ENCODE results near the gene GGCT.
A peak's percentile ranks its signal among the peaks of the same experiment; 100 is the strongest.

The GGCT gene

DNA sequence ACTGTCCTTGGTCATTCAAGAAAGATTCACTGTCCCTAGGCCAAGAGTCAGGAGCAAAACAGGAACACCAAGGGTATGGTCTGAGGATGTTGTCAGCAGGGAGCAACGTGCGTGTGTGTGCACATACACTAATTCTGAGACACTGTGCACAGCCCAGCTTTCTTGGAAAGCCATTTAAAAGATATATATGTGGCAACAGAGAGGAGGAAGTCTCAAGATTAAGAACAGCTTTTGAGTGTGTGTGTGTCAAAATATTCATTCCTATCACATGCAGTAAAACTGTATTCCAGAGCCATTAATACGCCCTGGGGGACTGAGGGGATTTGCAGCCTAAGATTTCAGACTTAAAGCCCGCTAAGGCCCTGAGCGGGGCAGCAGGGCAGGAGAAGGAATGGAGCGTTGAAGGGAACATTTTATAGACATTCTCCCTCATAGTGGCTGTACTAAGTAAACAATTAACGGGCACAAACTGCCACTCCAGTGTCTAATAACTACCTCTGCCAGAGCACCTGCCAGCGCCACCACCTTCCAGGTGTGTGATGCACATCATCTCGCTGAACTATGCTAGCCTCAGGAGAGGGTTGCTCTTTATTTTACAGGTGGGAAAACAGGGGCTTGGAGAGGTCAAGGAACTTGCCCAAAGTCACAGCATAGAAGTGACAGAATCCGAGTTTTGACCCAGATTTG is 28.0 kb downstream of the GGCT start:
- peak; percentile 55 to 73 (median 59) for DNase-seq

DNA sequence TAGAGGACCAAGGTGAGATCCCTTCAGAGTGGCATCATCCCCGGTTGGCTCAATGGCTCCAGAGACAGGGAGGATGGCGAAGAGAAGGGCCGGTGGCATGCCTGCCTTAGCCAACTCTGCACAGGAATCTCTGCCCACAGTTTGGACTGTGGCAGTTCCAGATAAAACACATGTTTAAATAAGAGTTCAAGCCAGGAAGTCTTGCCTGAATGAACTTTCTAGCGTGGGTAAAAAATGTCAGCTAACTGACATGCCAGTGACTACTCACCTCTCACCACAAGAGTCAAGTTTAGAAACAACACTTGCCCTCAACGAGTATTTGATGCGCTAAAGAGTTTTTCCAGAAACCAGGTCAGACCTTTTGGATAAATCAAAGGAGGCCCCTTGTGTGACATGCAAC is 29.0 kb downstream of the GGCT start:
- DNase-seq, result no peak

DNA sequence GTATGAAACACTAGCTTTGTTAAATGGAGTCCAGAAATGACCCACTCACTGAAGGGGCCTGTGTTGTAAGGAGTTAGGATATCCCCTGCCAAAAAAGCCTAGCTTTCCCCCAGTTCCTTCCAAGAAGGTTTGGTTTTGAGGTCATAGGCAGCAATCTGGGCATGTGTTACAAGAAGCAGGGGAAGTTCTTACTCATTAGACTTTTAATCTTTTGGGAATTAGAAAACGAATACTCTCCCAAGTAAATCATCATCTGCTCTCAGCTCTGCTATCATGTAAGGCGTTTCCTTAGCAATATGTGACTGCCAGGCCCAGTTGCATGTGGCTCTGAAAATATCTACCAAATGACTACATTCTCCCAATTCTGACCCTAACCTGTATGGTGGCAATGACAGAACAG is 29.7 kb downstream of the GGCT start:
- DNase-seq, result peak; percentile 38 to 74 (median 54)

DNA sequence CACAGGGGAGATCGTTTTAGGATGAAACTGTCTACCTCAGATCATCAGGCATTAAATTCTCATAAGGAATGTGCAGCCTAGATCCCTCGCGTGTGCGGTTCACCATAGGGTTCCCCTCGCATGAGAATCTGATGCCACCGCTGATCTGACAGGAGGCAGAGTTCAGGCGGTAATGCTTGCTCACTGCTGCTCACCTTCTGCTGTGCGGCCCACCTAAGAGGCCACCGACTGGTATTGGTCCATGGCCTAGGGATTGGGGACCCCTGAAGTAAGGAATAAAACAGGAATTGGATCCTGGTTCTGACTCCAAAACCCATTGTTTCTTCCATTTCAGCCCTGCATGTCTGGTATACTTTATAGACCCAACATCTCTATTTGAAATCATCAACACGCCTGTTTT is 30.1 kb downstream of the GGCT start:
- DNase-seq, result no peak

DNA sequence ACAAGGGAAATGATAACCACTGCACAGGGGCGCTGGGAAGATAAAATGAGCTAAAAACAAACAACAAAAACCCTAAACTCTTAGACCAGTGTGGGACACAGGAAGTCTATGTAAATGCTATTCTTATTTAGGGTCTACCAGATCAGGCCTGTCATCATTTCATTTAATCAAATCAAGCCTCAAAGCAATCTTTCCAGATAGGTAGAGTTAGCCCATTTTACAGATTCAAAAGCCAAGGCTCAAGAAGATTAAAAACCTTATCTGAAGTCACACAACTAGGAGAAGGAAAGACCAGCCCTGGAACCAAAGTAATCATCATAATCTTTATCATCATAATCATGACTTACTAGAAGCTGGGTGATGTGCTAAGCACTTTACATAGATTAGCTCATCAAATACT is 30.7 kb downstream of the GGCT start:
- DNase-seq, result peak in 1 of 3 donors; percentile 47

DNA sequence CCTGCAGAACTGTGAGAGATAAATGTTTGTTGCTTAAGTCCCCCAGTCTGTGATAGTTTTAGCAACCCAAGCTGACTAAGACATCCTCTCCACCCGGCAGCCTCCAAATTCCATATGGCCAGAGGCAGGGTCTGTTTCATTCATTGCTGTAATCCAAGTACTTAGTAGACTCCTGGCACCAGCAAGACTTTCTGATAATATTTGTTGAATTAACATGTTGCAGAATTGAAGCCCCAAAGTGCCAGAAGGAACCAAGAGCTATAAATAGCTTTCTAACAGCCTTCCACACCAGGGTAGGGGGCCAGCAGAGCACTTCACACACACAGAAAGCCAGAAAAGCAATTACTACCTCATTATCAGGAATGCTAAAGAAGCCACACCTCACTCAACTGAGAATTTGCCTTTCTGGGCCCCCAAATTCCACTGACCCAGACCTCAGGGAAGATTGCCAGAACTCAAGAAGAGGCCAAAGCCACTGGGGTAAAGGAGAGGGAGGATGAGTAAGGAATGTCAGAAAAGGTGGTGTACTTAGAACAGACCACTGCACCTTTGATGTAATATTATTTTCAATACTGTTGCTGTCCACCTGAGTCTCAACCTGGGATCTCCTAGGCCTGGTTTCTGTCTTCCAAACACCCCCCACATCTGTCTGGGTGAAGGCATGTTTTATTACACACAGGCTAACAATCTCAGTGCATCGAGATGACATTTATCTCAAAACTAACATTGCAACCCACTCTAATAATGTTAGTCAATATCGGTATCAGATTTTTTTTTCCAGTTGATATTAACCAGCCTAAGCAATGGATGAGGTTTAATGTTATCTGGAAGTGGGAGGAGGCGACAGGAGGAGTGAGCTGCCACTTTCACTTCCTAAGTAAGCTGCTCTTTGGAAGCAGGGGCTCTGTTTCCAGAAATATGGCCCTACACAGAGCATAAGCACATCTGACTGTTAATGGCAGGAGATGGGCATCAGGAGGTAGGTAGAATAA is 31.5 kb downstream of the GGCT start:
- DNase-seq, result no peak

DNA sequence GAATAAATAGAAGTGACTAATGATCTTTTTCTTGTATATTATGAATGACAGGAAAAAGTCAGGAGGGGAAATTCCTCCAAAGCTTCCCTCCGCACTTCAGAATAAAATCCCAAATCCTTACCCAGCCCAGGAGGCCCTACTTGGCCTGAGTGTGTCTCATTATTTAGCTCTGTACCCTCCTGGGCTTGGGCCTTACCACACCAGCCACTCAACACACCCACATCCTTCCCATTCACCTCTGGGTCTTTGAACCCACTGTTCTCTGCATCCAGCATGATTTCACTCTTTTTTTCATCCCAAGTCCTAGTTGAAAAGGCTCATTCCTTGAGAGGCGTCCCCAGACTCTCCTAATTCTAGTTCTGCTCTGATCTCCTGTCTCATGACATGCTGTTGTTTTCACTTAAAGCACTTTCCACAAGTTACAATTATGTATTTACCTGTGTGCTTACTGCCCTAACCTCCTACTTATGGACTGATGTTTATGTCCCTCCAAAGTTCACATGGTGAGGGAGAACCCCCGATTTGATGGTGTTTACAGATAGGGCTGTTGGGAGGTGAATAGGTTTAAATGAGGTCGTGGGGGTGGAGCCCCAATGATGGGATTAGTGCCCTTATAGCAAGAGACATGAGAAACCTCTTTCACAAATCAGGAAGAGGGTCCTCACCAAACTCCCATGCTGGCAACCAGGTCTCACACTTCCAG is 32.4 kb downstream of the GGCT start:
- no peak for DNase-seq

DNA sequence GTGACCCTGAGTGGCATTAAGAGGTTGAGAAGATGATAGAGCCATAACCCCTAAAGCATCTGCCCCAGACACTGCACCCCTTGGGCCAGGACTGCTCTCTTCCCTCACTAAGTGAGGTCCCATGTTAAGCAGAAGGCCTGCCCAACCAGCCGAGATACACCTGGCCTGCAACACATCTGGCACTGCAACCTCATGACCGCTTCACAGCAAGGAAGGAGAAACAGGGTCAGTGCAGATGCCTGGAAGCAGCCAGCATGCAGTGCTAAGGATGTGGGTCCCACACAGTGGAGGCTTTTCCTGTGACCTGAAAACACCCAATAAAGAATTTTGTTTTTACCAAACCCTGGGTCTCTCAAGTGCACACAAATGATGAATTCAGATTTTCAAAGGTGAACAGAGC is 33.4 kb downstream of the GGCT start:
- no peak for DNase-seq

DNA sequence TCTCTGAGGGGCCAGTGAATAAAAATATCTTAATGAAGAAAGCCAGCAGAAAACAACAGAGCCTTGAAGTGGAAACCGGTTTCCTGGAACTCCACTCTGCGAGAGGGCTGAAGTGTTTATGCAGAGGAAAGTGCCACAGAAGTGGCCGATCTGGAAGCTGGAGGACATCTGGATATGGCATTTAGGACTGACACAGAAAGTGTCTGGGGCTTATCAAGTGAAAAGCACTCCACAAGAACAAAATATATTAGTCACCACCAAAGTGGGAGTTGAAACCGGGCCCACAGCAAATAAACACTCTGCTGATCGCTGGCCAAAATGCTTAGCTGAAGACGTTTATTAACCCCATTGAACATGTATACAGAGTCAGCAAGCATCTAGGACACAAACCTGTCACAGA is 33.9 kb downstream of the GGCT start:
- DNase-seq, result no peak

DNA sequence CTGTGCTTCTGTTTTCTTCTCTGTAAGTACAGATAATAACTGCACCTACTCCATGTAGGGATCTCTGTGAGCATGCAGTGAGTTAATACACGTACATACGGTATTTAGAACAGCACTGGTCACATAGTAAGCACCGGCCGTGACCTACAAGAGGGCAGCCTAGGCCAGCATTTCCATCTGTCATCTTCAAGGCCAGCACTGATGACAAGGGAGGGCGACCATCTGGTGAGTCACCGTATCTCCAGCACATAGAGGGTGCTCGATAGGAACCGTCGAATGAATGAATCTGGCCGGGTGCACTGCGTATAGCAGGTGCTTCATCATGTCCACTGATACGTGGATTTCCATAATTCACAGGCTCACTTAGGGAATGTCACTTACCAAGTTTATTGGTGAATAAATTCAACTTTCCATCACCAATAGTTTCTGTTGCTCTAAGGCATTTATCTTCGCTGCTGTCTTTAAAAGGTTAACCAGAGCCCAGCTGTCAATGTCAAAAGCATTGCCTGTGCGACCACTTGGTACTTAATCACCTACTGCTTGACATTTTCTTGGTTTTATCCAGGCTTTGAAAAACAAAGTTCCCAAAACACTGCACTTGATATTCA is 34.4 kb downstream of the GGCT start:
- no peak for DNase-seq

DNA sequence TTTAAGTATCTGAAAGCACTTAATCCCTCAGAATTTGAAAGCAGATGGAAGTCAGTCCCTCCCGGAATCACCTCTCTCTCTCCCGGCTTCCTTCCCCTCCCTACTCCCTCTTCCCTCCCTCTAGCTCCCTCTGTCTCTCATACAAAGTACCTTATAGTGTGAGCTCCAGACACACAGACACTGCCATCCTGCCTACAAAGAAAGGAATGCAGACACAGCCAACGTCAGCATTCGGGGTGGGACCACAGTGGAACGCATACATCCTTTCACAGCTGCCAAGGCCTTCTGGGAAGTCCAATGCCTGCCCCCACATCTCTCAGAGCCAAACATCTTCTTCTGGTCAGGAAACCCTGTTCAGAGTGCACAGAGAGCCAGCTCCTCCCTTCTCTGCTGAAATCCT is 35.3 kb downstream of the GGCT start:
- DNase-seq, result peak in 2 of 3 donors; percentile 45 to 56

DNA sequence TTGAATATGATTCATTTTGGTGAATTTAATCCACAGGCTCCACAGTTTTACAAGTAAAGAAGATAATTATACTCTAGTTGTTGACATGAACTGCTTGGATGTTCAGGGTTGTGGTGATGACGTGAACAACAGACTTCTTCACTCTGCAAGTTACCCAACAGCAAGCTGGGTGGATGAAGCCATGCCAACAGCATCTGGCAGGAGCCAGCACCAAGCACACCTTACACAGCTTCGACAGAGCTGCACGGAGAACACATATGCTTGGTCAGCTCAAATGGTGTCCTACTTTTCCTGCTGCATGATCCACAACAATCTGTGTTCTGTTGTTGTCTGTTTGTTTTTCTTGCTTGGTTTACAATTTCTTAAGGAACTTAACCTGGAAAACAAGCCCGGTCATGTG is 35.8 kb downstream of the GGCT start:
- DNase-seq, result no peak

DNA sequence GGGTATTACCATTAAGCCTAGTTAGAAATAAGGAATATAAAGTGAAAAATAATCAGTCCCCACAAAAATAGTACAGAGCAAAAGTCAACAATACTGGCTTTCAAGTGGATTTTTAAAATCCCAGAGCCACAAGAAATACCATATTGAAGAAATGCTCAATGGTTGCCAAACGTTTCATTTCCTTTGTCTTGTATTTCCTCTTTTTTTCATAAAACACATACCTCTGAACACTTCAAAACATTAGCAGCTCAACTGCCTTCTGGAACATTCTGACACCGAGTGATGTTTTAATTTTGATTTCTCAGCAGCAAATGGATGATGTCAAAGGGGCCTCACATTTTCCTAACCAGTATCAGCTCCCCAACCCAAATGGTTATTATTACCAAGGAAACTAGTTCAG is 36.6 kb downstream of the GGCT start:
- peak in 1 of 3 donors; percentile 39 for DNase-seq

DNA sequence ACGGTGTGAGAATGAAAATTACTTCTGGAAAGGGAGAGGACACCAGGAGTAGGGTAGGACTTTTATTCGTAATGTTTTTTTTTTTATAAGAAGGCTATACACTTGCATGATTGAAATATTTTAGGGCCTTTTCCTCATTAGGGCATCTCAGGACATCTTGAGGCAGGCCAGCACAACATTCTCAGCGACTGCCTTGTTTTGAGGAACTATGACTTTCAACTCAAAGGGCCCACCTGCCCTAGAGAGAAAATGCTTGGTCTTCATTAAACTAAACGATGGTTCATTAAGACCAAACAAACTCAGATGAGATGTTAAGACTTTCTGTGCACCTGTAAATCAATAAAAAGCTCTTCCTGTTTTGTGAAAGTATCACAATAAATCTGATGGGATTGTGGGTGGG is 37.4 kb downstream of the GGCT start:
- no peak for DNase-seq

DNA sequence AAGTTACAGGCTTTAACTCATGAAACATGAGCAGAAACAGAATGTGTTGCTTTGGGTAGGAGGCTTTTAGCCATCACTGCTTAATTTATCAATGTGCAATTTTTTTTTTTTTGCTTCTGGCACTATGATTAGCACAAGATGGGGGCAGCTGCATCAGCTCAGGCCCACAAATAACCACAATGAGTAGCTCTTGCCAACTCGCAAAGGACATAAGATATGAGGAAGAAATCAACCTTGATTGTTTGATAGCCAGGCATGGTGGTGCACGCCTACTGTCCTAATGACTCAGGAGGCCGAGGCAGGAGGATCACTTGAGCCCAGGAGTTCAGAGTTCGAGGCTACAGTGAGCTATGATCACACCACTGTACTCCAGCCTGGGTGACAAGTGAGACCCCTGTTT is 38.4 kb downstream of the GGCT start:
- DNase-seq, result no peak

DNA sequence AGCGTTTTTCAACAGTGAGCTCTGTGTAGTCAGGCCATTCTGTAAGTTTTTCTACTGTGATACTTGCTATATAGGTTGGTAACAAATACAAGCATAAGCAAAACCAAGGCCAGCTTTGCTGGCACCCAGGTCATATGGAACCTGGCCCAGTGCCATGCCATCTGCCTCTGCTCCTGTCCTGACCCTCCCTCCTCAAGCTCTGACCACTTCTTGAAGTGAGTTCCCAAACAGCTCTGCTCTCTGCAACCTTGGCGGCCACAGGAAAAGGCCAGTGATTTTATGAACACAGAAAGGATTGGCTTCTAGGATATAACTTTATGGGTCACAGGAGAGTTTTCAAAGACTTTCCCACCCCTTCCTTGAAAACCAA is 38.8 kb downstream of the GGCT start:
- no peak for DNase-seq

DNA sequence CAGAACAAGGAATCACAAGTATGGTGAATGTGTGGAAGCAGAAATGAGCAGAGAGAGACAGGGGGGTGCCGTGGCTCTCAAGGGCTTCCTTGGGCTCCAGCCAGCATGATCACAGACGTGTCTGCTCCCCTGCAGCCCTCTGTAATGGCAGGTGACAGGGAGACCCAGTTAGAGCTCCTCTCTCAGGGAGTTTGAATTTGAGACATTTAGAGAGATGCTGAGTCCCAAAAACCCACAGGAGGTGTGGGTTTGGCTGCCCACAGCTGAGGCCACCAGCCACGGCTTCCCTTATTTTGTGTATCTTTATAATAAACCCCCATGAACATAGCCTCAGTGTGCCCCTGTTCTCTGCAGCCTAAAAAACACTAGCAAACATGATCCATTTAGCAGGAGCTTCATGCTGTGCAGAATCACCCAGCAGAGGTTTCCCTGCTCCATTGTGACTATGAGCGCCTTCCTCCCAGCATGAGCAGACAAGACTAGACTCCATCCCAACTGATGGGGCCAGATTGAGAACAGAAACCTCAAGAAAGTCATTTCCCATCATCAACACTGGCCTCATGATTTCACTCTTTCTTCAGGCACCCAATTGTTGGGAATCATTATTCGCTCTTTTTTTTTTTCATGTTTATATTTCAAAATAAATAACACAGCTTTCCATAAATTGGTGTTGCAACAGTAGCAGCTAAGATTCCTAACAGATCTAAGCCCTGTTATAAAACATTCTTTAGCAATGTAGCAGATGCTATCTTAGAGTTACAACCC is 39.4 kb downstream of the GGCT start:
- DNase-seq, result peak in 1 of 3 donors; percentile 52

DNA sequence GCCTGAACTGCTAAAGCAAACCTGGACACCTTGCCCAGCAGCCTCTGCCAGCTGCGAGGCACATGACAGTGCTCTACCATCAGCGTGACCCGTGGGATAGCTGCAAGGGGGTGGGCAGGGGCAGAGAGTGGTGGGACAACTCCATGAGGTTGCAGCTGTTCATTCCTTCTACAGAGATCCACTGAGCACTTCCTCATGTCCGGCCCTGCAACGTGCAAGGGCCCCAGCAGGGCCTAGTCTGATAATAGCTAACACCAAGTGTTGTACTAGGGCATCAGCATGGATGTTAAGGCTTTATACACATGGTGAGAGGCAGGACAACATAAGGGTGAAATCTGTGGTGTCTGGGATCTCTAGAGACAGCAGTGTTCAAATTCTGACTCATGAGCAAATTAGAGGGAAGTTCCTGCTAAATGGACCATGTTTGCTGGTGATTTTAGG is 40.4 kb downstream of the GGCT start:
- peak; percentile 63 to 78 (median 76) for DNase-seq

DNA sequence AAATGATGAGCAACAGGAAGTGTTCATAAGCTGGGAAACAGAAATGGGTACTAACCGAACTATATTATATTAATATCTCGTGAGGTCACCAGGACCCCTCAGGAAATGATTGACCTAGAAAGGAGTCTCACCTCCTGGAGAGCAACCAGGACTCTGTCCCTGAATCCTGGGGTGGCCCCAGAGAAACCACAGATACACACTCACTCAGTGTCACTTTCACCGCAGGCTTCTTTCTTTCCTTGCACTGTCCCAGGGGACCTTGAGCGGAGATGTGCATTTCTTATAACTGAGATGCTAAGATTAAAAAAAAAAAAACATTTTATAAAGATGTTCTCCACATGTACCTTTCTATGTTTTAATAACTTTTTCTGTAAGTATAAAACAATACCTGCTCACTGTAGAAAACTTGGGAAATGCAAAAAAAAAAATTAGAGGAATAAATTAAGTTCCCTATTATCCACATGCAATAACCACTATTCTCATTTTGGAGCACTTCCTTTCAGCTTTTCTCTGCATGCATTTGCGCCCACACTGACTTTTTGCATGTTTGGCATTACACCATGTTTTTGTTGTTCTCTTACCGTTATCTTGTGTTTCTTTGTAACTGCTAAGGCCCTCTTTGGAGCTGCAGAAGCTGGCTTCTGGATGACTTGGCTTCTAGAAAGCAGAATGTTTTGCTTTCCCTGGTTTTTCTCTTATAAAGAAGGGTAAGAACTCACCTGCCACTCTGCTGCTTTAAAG is 41.1 kb downstream of the GGCT start:
- DNase-seq, result peak in 2 of 3 donors; percentile 36 to 48

DNA sequence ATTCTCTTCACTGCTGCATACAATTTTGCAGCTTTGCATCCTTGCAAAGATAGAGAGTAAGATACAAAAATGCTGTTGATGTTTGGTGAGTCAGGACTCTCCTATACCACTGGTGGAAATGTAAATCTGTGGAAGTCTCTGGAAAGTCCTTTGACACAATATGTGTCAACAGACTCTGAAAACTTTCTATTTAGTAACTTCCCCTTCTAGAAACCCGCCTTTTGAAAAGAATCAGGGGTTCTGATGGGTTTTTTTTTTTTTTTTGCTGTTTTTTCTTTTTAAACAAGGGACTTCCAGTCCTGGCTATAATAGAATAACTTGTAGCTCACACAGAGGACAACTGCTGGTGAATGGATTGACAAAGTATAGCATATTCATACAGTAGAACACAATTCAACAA is 42.5 kb downstream of the GGCT start:
- peak; percentile 77 to 97 (median 94) for DNase-seq

DNA sequence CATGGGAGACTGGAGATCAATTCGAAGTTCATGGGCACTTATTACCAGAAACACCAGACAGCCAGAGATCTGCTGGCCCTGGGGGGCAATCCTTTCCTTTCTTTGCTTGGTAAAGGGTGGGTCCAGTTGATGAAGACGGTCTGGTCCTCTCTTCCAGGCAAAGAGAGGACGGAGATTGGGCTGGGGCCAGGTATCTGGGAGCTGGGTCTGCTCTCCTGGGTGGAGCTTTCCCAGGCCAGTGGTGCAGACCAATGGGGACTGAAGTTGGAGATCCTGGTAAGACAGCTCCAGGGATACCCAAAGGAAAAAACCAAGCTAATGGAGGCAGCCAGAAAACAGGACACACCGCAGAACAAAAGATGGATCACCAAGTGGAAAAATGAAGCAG is 44.4 kb downstream of the GGCT start:
- DNase-seq, result no peak
